BJ (cell line): Measurements from ENCODE around the gene MAD2L1BP. TPM values are rescaled to one million over a fixed set of nuclear protein-coding genes. Genes with fewer than 3 reads are reported as not detected.

Experiments used
- CTCF ChIA-PET: fragments of 350-600 bp; formaldehyde crosslinking; extraction: SDS; loops from one replicate; lab custom pipeline; 2021; ENCODE audit warnings: antibody characterized with exemption, inconsistent platforms; lab: Yijun Ruan, JAX
- POLR2A ChIA-PET: fragments of 300-600 bp; sonication (Branson Sonifier 250); formaldehyde crosslinking; extraction: SDS; loops from one replicate; lab custom pipeline; 2021; ENCODE audit warnings: antibody characterized with exemption; lab: Charles Lee
- DNase-seq: peaks from one replicate; pipeline ENCODE4 v3.0.0-alpha.2; 2011; ENCODE audit warnings: low read depth
- H3K27me3 ChIP-seq: 2 replicates; pipeline ENCODE4 v1.6.0; 2011; ENCODE audit warnings: low read length; ENCODE audit not compliant: control insufficient read depth, insufficient read depth
- H3K36me3 ChIP-seq: 2 replicates; pipeline ENCODE4 v1.5.1; 2011; ENCODE audit warnings: low read length; ENCODE audit not compliant: control insufficient read depth, insufficient read depth
- H3K4me3 ChIP-seq: 2 replicates; pipeline ENCODE4 v1.5.1; 2011; ENCODE audit warnings: low read depth, mild to moderate bottlenecking, control low read depth, low read length
- CTCF ChIP-seq: IDR thresholded peaks from 2 replicates; pipeline ENCODE4 v1.5.1; 2011; ENCODE audit warnings: low read depth, mild to moderate bottlenecking, control low read depth, inconsistent platforms, low read length, moderate library complexity; ENCODE audit not compliant: insufficient read depth
- polyA plus RNA-seq: library from polyadenylated mRNA; depleted of rRNA; stranded (reverse); fragments of >200 nt; gene quantifications from 2 replicates; pipeline ENCODE4 v1.2.3, GENCODE V29; 2011

MAD2L1BP gene
- polyA plus RNA-seq, 1 experiment = 39.3 TPM

- ChIA-PET POLR2A (no interaction called here), CTCF (interaction anchor here (1.1 to 8.8 kb wide), 8 partner anchors 9 to 409 kb away, joined by 3 to 120 read pairs (median 8); partner anchors contain the start of gene VEGFA)
- no peaks in the 10 kb centered on the region for H3K27me3 ChIP-seq
- DNase-seq = no peak
- no peak for TF ChIP-seq CTCF
- no peak overlapping the region for H3K4me3 ChIP-seq
- peaks cover 31% of the 10 kb centered on the region for H3K36me3 ChIP-seq
Observed at GRCh38 chr6:43670623-43670986, 35.0 kb downstream of the MAD2L1BP start.

- no peak for DNase-seq
- TF ChIP-seq CTCF = no peak
- ChIA-PET CTCF (interaction anchor here (0.6 to 8.8 kb wide), 8 partner anchors 9 to 408 kb away, joined by 3 to 120 read pairs (median 4); partner anchors contain the start of gene VEGFA), POLR2A (no interaction called here)
- Histone ChIP-seq H3K27me3 (no peaks in the 10 kb centered on the region), H3K36me3 (peaks cover 32% of the 10 kb centered on the region), H3K4me3 (no peak overlapping the region)
Observed at GRCh38 chr6:43671011-43671800, 35.6 kb downstream of the MAD2L1BP start.

GRCh38 chr6:43671801-43672690 lies 36.4 kb downstream of the MAD2L1BP start:
- H3K27me3 ChIP-seq = no peaks in the 10 kb centered on the region
- CTCF ChIA-PET = interaction anchor here (0.6 to 8.8 kb wide), 4 partner anchors 9 to 407 kb away, joined by 3 to 120 read pairs (median 10); partner anchors contain the start of gene VEGFA
- no peak overlapping the region for H3K4me3 ChIP-seq
- POLR2A ChIA-PET = no interaction called here
- peaks cover 38% of the 10 kb centered on the region for H3K36me3 ChIP-seq
- no peak for DNase-seq
- TF ChIP-seq CTCF = no peak

- DNase-seq = no peak
- Histone ChIP-seq H3K4me3 (no peak overlapping the region), H3K27me3 (no peaks in the 10 kb centered on the region), H3K36me3 (peaks cover 48% of the 10 kb centered on the region)
- TF ChIP-seq CTCF = no peak
- CTCF ChIA-PET = interaction anchor here (1.1 to 3.5 kb wide), 3 partner anchors 65 to 95 kb away, joined by 3 to 14 read pairs (median 6); partner anchors contain the start of gene VEGFA
- POLR2A ChIA-PET = no interaction called here
Observed at GRCh38 chr6:43673444-43674084, 37.9 kb downstream of the MAD2L1BP start.
